ENCODE results near the gene ABI3BP.

Gene ABI3BP

DNA sequence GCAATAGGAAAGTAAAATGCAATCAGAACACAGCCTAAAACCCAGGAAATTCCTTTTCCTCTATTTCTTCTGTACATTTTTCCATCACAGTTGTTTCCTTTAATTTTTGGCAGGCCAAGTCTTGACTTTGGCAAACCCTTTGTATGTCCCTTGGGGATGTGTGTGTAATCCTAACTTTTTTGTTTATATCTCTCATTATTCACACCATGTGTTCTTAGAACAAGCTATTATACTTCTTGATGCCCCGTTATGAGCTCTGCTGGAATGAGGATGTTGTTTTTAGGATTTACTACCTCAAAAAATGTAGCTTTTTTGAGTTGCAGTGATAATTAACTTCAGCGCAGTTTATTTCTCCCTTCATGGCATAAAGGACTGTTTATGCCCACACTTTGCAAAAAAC, 123.4 kb downstream of the ABI3BP start:
- no peak for TF ChIP-seq POLR2AphosphoS5 (IDR thresholded peaks at IDR 0.05; ENCODE audit: low read depth, low read length)
- TF ChIP-seq SPI1 (IDR thresholded peaks at IDR 0.05; ENCODE audit: low read depth, low read length) = no peak
- TF ChIP-seq POU2F2 (IDR thresholded peaks at IDR 0.05; ENCODE audit: low read depth, low read length) = no peak
- TF ChIP-seq TAF1 (IDR thresholded peaks at IDR 0.05; ENCODE audit: low read depth, low read length) = no peak
- no peak for TF ChIP-seq POLR2A (IDR thresholded peaks at IDR 0.05; ENCODE audit: low read depth, low read length)
- TF ChIP-seq PAX5 (IDR thresholded peaks at IDR 0.05; ENCODE audit: insufficient read depth, low read length, severe bottlenecking) = no peak
- no peak for DNase-seq (ENCODE audit: insufficient read length, low spot score)
- no peak for FAIRE-seq

DNA sequence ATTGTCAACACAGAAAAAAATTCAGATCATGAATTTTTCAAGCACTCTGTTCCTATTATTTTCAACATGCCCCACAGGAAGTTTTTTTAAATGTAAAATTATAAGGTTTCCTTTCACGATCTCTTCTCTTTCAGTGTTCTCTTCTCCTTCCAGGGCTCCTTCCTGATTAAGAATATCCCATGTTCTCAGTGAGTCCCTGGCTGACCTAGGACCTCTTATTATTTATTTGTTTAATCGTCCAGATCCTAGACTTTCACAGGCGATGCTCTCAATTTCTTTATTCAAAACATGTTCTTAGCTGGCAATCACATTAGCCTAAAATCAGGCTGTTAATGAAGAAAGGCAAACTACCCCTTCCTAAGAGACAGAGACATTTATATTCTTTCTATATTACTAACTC, 124.3 kb downstream of the ABI3BP start:
- TF ChIP-seq SPI1 (IDR thresholded peaks at IDR 0.05; ENCODE audit: low read depth, low read length) (no peak), POLR2AphosphoS5 (IDR thresholded peaks at IDR 0.05; ENCODE audit: low read depth, low read length) (no peak), PAX5 (IDR thresholded peaks at IDR 0.05; ENCODE audit: insufficient read depth, low read length, severe bottlenecking) (no peak), POU2F2 (IDR thresholded peaks at IDR 0.05; ENCODE audit: low read depth, low read length) (no peak), POLR2A (IDR thresholded peaks at IDR 0.05; ENCODE audit: low read depth, low read length) (no peak)
- no peak for DNase-seq (ENCODE audit: insufficient read length, low spot score)
- no peak for FAIRE-seq

DNA sequence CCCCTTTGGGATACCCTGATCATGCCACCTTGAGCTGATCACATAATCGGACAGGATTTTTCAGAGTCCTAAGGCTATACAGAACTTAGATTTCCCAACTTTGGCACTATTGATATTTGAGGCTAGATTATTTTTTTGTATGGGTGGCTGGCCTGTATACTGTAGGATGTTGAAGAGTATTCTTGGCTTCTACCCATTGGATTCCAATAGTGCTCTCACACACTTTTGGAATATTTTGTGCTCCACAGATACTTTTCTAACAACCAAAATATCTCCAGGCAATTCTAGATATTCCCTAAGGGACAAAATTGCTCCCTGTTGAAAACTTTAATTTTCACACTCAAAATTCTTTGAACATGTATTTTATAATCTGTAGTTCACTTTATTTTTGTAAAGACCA, 125.1 kb downstream of the ABI3BP start:
- no peak for DNase-seq (ENCODE audit: insufficient read length, low spot score)
- no peak for TF ChIP-seq POLR2AphosphoS5 (IDR thresholded peaks at IDR 0.05; ENCODE audit: low read depth, low read length)
- no peak for TF ChIP-seq POLR2A (IDR thresholded peaks at IDR 0.05; ENCODE audit: low read depth, low read length)
- no peak for TF ChIP-seq PAX5 (IDR thresholded peaks at IDR 0.05; ENCODE audit: insufficient read depth, low read length, severe bottlenecking)
- TF ChIP-seq TAF1 (IDR thresholded peaks at IDR 0.05; ENCODE audit: low read depth, low read length) = no peak
- no peak for TF ChIP-seq SPI1 (IDR thresholded peaks at IDR 0.05; ENCODE audit: low read depth, low read length)
- no peak for TF ChIP-seq POU2F2 (IDR thresholded peaks at IDR 0.05; ENCODE audit: low read depth, low read length)
- FAIRE-seq = no peak

DNA sequence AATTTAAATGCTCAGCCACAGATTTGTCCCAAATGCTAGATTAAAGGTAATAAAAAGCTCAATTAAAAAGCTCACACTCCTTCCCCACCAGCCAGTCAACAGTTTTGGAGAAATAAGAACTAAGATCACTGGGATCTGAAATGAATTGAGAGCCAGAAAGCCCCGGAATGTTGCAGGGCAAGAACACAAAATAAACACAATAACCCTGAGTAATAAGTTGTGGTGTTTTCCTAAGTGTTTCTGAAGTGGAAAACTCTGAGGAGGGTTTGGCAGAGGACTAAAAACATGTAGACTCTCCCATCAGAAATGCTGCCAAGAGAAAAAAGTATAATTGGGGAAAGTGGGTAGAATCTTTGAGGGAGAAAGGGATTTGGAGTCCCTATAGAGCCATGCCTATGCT, 127.8 kb downstream of the ABI3BP start:
- TF ChIP-seq POU2F2 (IDR thresholded peaks at IDR 0.05; ENCODE audit: low read depth, low read length) (no peak), POLR2AphosphoS5 (IDR thresholded peaks at IDR 0.05; ENCODE audit: low read depth, low read length) (no peak), TAF1 (IDR thresholded peaks at IDR 0.05; ENCODE audit: low read depth, low read length) (no peak), PAX5 (IDR thresholded peaks at IDR 0.05; ENCODE audit: insufficient read depth, low read length, severe bottlenecking) (no peak)
- DNase-seq (ENCODE audit: insufficient read length, low spot score) (no peak), FAIRE-seq (no peak)

DNA sequence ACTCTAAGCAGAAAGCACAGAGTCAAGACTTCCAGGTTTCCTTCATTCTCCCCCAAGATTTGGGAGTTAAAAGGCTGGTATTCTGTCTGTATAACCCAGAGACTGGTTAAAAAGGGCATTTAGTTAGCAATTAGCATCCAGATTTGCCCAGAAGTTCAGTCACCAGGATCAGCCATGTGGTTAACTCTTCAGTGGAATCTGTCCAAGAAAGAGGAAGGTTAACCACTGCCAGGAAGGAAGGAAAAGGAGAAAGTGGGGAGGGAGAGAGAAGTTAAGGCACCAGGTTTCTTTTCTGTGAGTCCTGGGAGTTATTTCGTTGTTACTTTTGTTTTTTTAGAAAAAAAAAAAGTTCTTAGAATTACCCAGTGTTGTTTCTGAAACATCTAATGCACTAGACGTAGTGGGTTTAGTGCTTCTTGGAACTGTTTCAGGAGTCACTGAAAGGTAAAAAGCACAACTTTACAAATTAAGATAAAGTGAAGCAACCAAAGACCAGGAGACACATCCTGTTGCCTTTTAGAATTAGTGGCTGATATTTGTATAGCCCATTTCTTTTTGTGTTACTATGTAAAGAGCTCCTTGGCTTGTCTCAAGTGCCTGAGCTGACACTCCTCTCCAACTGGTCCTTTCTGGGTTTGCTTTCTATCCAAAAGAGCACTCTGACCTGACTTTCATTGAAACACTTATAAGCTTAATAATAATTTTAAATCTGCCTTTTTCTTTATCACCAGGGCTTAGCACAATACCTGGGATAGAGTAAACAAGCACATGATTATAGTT, 128.6 kb downstream of the ABI3BP start:
- TF ChIP-seq POLR2AphosphoS5 (IDR thresholded peaks at IDR 0.05; ENCODE audit: low read depth, low read length) = no peak
- no peak for TF ChIP-seq POLR2A (IDR thresholded peaks at IDR 0.05; ENCODE audit: low read depth, low read length)
- no peak for TF ChIP-seq SPI1 (IDR thresholded peaks at IDR 0.05; ENCODE audit: low read depth, low read length)
- no peak for TF ChIP-seq TAF1 (IDR thresholded peaks at IDR 0.05; ENCODE audit: low read depth, low read length)
- no peak for TF ChIP-seq POU2F2 (IDR thresholded peaks at IDR 0.05; ENCODE audit: low read depth, low read length)
- no peak for TF ChIP-seq PAX5 (IDR thresholded peaks at IDR 0.05; ENCODE audit: insufficient read depth, low read length, severe bottlenecking)
- FAIRE-seq (no peak), DNase-seq (ENCODE audit: insufficient read length, low spot score) (no peak)

DNA sequence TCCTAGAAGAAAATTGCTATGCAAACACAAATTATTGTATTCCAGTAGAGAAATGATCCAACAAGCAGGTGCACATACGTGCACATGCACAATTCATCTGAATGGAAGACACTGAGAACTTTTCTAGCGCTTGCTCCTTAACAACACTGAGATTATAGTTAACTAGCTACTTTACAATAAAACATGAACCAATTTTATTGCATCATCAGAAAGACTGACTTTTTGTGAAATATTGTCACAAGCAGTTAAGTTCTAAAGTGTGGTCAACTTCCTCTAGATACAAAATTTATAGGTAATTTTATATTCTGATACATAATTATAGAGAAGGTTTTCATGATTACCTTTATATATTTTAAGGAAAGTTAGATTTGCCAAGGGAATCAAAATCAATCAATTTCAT, 135.4 kb downstream of the ABI3BP start:
- no peak for TF ChIP-seq TAF1 (IDR thresholded peaks at IDR 0.05; ENCODE audit: low read depth, low read length)
- no peak for TF ChIP-seq POU2F2 (IDR thresholded peaks at IDR 0.05; ENCODE audit: low read depth, low read length)
- TF ChIP-seq POLR2A (IDR thresholded peaks at IDR 0.05; ENCODE audit: low read depth, low read length) = no peak
- no peak for TF ChIP-seq POLR2AphosphoS5 (IDR thresholded peaks at IDR 0.05; ENCODE audit: low read depth, low read length)
- TF ChIP-seq SPI1 (IDR thresholded peaks at IDR 0.05; ENCODE audit: low read depth, low read length) = no peak
- no peak for TF ChIP-seq PAX5 (IDR thresholded peaks at IDR 0.05; ENCODE audit: insufficient read depth, low read length, severe bottlenecking)
- FAIRE-seq (no peak), DNase-seq (ENCODE audit: insufficient read length, low spot score) (no peak)

DNA sequence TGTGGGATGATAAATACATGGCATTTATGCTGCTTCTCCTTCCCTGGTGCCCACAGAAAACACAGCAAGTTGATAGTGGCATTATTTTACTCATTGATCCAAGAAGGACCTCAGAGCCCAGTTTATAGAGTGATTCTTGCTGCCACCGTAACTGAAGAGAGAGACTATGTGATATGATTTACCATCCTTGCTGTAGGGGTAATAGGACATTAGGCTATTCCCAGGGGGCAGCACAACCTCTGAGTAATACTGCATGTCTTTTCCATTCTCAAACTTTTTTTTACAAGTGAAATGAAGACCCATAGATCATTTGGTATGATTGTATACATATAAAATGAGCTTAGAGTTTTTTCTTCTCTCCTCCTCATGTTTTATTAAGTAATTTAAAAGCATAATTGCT, 136.4 kb downstream of the ABI3BP start:
- TF ChIP-seq TAF1 (IDR thresholded peaks at IDR 0.05; ENCODE audit: low read depth, low read length) (no peak), SPI1 (IDR thresholded peaks at IDR 0.05; ENCODE audit: low read depth, low read length) (no peak), POLR2AphosphoS5 (IDR thresholded peaks at IDR 0.05; ENCODE audit: low read depth, low read length) (no peak), POU2F2 (IDR thresholded peaks at IDR 0.05; ENCODE audit: low read depth, low read length) (no peak), POLR2A (IDR thresholded peaks at IDR 0.05; ENCODE audit: low read depth, low read length) (no peak), PAX5 (IDR thresholded peaks at IDR 0.05; ENCODE audit: insufficient read depth, low read length, severe bottlenecking) (no peak)
- DNase-seq (ENCODE audit: insufficient read length, low spot score) (no peak), FAIRE-seq (no peak)

DNA sequence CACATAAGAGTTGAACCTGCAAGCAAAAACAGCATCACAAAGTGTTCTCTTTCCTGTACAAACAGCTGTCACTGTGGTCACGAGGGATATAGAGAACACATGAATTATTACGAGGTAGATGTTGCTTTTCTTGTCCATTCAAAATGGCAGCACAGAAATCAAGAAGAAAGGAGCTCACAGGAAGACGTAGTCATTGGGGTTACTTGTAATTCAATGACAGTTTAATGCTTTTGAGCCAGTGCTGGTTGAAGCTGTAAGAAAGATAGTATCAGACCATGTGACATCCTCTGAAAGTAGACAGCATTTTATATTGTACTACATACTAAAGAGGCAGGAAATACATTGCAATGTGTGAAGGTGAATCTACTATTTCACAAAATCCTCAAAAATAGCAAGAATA, 140.4 kb downstream of the ABI3BP start:
- no peak for FAIRE-seq
- no peak for DNase-seq (ENCODE audit: insufficient read length, low spot score)
- no peak for TF ChIP-seq POLR2A (IDR thresholded peaks at IDR 0.05; ENCODE audit: low read depth, low read length)
- no peak for TF ChIP-seq TAF1 (IDR thresholded peaks at IDR 0.05; ENCODE audit: low read depth, low read length)
- TF ChIP-seq POU2F2 (IDR thresholded peaks at IDR 0.05; ENCODE audit: low read depth, low read length) = no peak
- no peak for TF ChIP-seq SPI1 (IDR thresholded peaks at IDR 0.05; ENCODE audit: low read depth, low read length)
- no peak for TF ChIP-seq PAX5 (IDR thresholded peaks at IDR 0.05; ENCODE audit: insufficient read depth, low read length, severe bottlenecking)
- TF ChIP-seq POLR2AphosphoS5 (IDR thresholded peaks at IDR 0.05; ENCODE audit: low read depth, low read length) = no peak

DNA sequence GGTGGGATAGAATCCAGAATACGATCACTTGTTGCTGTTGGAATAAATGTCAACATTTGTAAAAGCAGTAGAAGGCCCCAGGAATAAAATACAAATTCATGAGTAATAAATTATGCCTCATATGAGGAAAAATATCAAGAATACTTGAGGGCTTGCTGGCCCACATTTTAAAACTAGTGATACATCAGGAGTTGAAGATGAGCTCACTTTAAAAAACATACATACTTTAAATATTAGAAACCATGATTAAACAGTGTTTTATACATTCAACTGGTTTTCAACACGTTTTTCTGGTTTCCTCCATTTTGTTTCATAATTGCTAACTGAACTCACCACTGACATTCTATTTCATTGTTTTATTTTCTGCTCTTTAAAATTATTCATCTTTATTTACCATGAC, 142.5 kb downstream of the ABI3BP start:
- no peak for FAIRE-seq
- TF ChIP-seq PAX5 (IDR thresholded peaks at IDR 0.05; ENCODE audit: insufficient read depth, low read length, severe bottlenecking) = no peak
- TF ChIP-seq POLR2AphosphoS5 (IDR thresholded peaks at IDR 0.05; ENCODE audit: low read depth, low read length) = no peak
- no peak for TF ChIP-seq POLR2A (IDR thresholded peaks at IDR 0.05; ENCODE audit: low read depth, low read length)
- no peak for TF ChIP-seq TAF1 (IDR thresholded peaks at IDR 0.05; ENCODE audit: low read depth, low read length)
- TF ChIP-seq SPI1 (IDR thresholded peaks at IDR 0.05; ENCODE audit: low read depth, low read length) = no peak
- TF ChIP-seq POU2F2 (IDR thresholded peaks at IDR 0.05; ENCODE audit: low read depth, low read length) = no peak
- no peak for DNase-seq (ENCODE audit: insufficient read length, low spot score)

DNA sequence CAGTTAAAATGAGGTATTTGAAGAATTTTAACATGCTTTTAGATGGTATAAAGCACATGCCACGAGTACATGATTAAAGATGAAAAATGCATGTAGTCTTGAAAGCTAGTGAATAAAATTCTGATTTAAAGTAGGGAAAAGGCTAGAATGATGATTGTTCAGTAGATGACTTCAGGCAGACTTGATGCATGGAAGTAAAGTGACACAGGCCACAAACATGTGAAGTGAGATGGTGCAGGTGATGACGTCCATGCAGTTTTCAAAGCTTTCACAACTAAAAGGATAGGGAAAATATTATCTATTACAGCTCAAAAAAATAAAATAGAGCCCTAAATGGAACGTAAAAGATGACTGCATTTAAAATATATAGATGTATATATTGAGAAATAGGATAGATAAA, 143.1 kb downstream of the ABI3BP start:
- FAIRE-seq (no peak), DNase-seq (ENCODE audit: insufficient read length, low spot score) (no peak)
- TF ChIP-seq PAX5 (IDR thresholded peaks at IDR 0.05; ENCODE audit: insufficient read depth, low read length, severe bottlenecking) = no peak
- TF ChIP-seq POU2F2 (IDR thresholded peaks at IDR 0.05; ENCODE audit: low read depth, low read length) = no peak
